Uterus (tissue), 4 donors: ENCODE results near the gene LRSAM1. TPM values are rescaled to one million over a fixed set of nuclear protein-coding genes. Genes with fewer than 3 reads are reported as not detected.
A peak's percentile ranks its signal among the peaks of the same experiment; 100 is the strongest.

Experiments used
- DNase-seq, 2 donors: peaks; one replicate each; pipeline ENCODE4 v3.0.0-alpha.2; 2019 to 2020
- H3K27ac ChIP-seq, 2 donors: fragments of 200-600 bp; sonication (generic); 1 replicate in 1 of 2; 2 replicates in 1 of 2; pipeline ENCODE4 v1.5.1; 2016 to 2018
- H3K27me3 ChIP-seq, 2 donors: fragments of 200-600 bp; sonication (generic); one replicate each; pipeline ENCODE4 v1.5.1; 2018 to 2019; ENCODE audit warnings: control low read depth in 1 of 2
- H3K36me3 ChIP-seq, 2 donors: fragments of 200-600 bp; sonication (generic); one replicate each; pipeline ENCODE4 v1.5.1; 2019; ENCODE audit warnings: control low read depth in 1 of 2
- H3K4me1 ChIP-seq, 2 donors: fragments of 200-600 bp; sonication (generic); one replicate each; pipeline ENCODE4 v1.5.1; 2018 to 2019; ENCODE audit warnings: control low read depth in 1 of 2
- H3K4me3 ChIP-seq, 2 donors: fragments of 200-600 bp; sonication (generic); 1 replicate in 1 of 2; 2 replicates in 1 of 2; pipeline ENCODE4 v1.5.1; 2018 to 2019; ENCODE audit warnings: mild to moderate bottlenecking in 1 of 2
- H3K9me3 ChIP-seq, 2 donors: fragments of 200-600 bp; sonication (generic); one replicate each; pipeline ENCODE4 v1.5.1; 2019; ENCODE audit warnings: control low read depth in 1 of 2
- POLR2A ChIP-seq, 2 donors: fragments of 450-650 bp; IDR thresholded peaks; one replicate each; pipeline ENCODE4 v1.6.1; 2016; ENCODE audit warnings: antibody characterized with exemption in 2 of 2, mild to moderate bottlenecking in 1 of 2, moderate library complexity in 1 of 2
- intact Hi-C: fragments of 100-400 bp; cut with DNase I; formaldehyde crosslinking; loops from one replicate; pipeline ENCODE4 v1.15.1; 2023; ENCODE audit warnings: low total_unique reads
- total RNA-seq, 4 donors: library from RNA; depleted of rRNA in 3 of 4; stranded (reverse); fragments of >200 nt in 3 of 4; gene quantifications; one replicate each; pipeline versions ENCODE4 v1.1.0 to v1.2.4, GENCODE V29; 2014 to 2023
- TF ChIP-seq, protein P1 (sequence below), 4 experiments: fragments of 200-600 bp in 2 of 4; fragments of 450-650 bp in 2 of 4; sonication (generic) in 2 of 4; IDR thresholded peaks; one replicate each; pipeline ENCODE4 v1.5.1; 2016 to 2019; ENCODE audit warnings: antibody characterized with exemption in 4 of 4, mild to moderate bottlenecking in 2 of 4, moderate library complexity in 1 of 4
- donor health status: DM: yes; HTN: yes; CAD: no.

Gene LRSAM1
- total RNA-seq, 4 donors from 2014 or later: 6.5 to 25.9 (median 11.3) TPM

DNA sequence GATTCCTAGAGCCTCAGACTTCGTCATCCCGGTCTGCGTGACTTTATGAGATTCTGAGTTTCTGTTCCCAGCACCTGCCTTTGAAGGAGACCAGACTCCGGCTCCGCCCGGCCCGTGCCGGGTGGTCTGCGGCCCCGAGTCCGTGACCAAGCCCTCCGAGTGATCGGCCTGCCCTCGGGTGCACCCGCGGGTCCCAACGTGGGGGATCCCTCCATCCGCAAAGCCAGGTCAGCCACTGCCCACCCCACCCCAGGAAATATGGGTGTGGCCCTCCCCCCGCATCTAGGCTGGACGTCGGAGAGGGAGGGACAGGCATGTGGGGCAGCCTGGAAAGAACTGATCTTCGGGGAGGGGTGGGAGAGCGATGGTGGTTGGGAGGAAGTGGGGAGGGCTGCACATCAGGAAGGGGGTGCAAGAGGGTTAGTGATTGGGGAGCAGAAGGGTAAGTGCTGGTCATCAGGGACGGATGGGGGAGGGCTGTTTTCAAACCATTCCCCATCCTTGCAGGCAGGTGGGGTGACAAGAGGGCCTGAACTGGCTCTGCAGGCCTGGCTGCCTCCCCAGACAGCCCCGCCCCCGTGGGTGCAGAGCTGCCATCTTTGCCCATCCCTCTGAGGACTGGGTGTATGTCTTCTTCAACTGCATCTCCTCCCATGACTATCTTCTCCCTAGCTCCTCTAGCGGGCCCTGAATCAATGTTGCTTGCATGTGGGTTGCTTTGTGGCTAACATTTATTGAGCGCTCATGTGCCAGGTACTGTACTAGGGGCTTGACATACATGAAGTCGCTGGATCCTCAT, 747 bp downstream of the LRSAM1 start:
- intact Hi-C loops: no loop called here
- Histone ChIP-seq H3K27ac (peak overlapping the region; percentile 88 to 95), H3K4me1 (peaks cover 5 to 15% of the 10 kb centered on the region in 2 donors), H3K36me3 (no peaks in the 10 kb centered on the region), H3K27me3 (no peaks in the 10 kb centered on the region), H3K9me3 (no peaks in the 10 kb centered on the region), H3K4me3 (peak overlapping the region; percentile 75 to 79)
- no peak for TF ChIP-seq POLR2A (IDR thresholded peaks at IDR 0.05)
- TF ChIP-seq, protein P1, sequence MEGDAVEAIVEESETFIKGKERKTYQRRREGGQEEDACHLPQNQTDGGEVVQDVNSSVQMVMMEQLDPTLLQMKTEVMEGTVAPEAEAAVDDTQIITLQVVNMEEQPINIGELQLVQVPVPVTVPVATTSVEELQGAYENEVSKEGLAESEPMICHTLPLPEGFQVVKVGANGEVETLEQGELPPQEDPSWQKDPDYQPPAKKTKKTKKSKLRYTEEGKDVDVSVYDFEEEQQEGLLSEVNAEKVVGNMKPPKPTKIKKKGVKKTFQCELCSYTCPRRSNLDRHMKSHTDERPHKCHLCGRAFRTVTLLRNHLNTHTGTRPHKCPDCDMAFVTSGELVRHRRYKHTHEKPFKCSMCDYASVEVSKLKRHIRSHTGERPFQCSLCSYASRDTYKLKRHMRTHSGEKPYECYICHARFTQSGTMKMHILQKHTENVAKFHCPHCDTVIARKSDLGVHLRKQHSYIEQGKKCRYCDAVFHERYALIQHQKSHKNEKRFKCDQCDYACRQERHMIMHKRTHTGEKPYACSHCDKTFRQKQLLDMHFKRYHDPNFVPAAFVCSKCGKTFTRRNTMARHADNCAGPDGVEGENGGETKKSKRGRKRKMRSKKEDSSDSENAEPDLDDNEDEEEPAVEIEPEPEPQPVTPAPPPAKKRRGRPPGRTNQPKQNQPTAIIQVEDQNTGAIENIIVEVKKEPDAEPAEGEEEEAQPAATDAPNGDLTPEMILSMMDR (IDR thresholded peaks at IDR 0.05): peak in 1 of 4 experiments; percentile 2
- peak; percentile 56 to 63 for DNase-seq

DNA sequence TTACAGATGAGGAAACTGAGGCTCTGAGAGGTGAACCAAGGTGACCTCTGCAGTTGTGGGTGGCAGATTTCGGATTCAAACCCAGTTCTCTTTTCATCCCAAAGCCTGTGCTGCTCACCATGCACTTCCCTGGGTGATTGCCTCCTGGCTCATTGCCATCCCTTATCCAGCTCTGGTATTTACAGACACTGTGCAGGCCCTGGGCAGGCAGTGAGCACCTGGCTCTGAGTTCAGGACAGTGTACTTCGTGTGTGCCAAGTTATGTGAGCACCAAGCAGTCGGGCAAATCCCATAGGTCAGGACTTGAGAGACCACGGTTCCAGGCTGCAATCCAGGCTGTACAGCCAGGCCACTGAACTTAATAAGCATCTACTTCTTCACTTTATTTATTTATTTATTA, 1.4 kb downstream of the LRSAM1 start:
- Histone ChIP-seq H3K4me1 (peaks cover 5 to 15% of the 10 kb centered on the region in 2 donors), H3K4me3 (no peak overlapping the region), H3K9me3 (no peaks in the 10 kb centered on the region), H3K27ac (peak overlapping the region in 1 of 2 donors; percentile 95), H3K27me3 (no peaks in the 10 kb centered on the region), H3K36me3 (no peaks in the 10 kb centered on the region)
- peak; percentile 31 to 53 for DNase-seq
- TF ChIP-seq, protein P1 (IDR thresholded peaks at IDR 0.05): no peak
- no peak for TF ChIP-seq POLR2A (IDR thresholded peaks at IDR 0.05)
- intact Hi-C loops: no loop called here

DNA sequence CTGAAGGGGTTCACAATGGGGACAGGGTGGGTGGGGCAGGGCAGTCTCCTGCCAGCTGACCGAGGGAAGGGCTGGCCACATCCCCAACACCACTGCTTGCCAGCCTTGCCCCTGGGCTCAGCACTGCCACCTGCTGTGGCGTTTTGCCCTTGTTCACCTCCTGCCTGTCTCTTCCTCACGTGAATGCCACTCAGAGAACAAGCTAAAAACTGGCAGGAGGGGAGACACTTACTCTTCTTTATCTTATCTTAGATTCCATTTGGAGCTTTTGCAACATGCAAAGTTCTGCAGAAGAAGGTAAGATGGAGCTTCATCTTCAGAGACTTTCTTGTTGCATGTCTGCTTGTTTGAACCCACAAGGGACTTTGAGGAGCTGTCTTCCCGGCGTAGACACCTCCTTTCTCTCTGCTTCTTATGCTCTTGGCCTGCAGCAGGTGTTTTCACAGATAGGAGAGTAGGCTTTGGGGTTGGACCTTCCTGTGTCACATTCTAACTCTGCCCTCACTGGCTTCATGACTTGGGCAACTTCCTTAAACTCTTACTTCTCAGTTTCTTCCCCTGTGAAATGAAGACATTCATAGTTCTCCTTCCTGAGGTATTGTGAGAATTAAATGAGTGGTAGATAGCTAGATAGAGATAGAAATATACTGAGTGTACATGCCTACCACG, 4.1 kb downstream of the LRSAM1 start:
- Histone ChIP-seq H3K4me1 (peaks cover 5 to 8% of the 10 kb centered on the region in 2 donors), H3K9me3 (no peaks in the 10 kb centered on the region), H3K4me3 (no peak overlapping the region), H3K27me3 (no peaks in the 10 kb centered on the region), H3K27ac (no peak overlapping the region), H3K36me3 (no peaks in the 10 kb centered on the region)
- TF ChIP-seq POLR2A (IDR thresholded peaks at IDR 0.05): no peak
- TF ChIP-seq, protein P1 (IDR thresholded peaks at IDR 0.05): no peak
- intact Hi-C loops: no loop called here
- no peak for DNase-seq

DNA sequence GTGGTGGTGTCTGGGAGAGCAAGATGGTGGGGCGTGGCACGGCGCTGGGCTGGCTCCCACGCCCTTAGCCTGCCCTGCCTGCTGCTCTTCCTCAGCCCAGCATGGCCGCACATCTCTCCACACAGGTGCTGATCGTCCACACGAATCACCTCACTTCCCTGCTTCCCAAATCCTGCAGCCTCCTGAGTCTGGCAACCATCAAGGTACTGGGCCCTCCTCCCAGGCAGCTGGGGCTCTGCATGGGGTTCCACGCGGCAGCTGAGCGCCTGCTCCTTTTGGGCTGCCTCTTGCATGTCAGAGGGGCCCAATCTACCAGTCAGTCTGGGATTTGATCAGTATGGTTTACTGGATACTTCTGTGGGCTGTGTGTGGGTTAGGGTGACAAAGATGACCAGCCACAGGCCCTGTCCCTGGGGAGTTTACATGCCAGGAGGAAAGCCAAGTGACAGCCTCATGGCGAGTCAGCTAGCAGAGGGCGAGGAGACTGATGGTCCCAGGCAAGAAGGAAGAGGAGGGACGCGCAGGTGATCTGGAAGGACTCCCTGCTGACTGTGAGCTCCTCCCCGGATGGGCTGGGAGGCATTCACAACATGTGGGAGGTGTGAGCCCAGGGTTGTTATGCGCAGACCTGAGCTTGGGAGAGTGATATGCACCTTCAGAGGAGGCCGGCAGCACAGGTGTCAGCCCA, 6.0 kb downstream of the LRSAM1 start:
- Histone ChIP-seq H3K27ac (no peak overlapping the region), H3K4me1 (peaks cover 3 to 5% of the 10 kb centered on the region in 2 donors), H3K4me3 (no peak overlapping the region), H3K27me3 (no peaks in the 10 kb centered on the region), H3K36me3 (no peaks in the 10 kb centered on the region), H3K9me3 (no peaks in the 10 kb centered on the region)
- DNase-seq: no peak
- intact Hi-C loops: no loop called here
- TF ChIP-seq, protein P1 (IDR thresholded peaks at IDR 0.05): no peak
- TF ChIP-seq POLR2A (IDR thresholded peaks at IDR 0.05): no peak
